ENCODE data around the gene TRIM7.

The TRIM7 gene

GRCh38 chr5:181207214-181207959, 2.4 kb upstream of the TRIM7 start:
- peak overlapping the region; percentile 79 for H3K4me2 ChIP-seq (ENCODE audit: low read length)
- peak overlapping the region; percentile 75 for H3K9ac ChIP-seq (ENCODE audit: low read depth, low read length)
- H3K36me3 ChIP-seq (ENCODE audit: insufficient read depth, low read length), result no peaks in the 10 kb centered on the region
- peaks cover 25% of the 10 kb centered on the region for H3K4me1 ChIP-seq (ENCODE audit: control insufficient read depth, insufficient read depth, low read length)
- peak overlapping the region; percentile 73 for H3K4me3 ChIP-seq (ENCODE audit: low read length)
- no peaks in the 10 kb centered on the region for H3K27me3 ChIP-seq (ENCODE audit: control insufficient read depth, insufficient read depth, low read length)
- H3K9me3 ChIP-seq (replicated peaks; ENCODE audit: low read length), result no peaks in the 10 kb centered on the region

DNA sequence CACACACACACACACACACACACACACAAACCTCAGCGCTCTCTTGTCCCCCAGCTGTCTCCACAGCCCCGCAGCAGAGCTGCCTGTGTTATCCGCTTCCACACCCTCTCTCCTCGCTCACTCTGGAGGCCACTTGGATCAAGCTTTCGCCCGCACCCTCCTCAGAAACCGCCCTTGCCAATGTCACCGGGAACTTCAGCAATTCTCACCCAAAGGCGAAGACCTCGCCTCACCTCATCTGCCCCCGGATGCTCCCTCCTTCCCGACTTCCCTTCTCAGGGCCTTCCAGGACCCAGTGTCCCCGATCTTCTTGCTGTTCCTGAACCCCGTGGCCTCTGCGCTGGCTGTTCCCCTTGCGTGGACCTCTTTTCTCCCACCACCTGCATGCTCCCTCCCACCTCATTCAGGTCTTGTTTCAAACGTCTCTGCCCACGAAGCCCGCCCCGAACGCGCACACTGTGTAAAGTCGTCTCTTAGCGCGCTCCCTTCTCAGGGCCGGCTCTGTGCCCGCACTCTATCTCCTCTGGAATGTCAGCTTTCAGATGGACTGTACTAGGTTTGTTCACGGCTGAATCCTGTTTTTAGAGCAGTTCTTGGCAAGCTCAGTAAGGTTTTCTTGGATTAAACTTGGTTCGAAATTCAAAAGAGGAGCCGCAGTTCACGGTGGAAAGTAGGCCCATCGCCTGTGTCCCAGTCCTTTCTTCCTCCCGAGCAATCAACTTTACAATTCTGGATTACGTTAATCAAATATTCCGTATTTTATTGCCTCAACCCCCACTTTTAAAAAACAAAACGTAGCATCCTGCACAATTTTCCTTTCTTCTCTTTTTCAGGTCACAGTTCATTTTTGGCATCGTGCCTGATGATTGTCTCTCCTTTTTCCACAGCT, 1.0 kb upstream of the TRIM7 start:
- peaks cover 25% of the 10 kb centered on the region for H3K4me1 ChIP-seq (ENCODE audit: control insufficient read depth, insufficient read depth, low read length)
- H3K36me3 ChIP-seq (ENCODE audit: insufficient read depth, low read length), result no peaks in the 10 kb centered on the region
- H3K9me3 ChIP-seq (replicated peaks; ENCODE audit: low read length), result no peaks in the 10 kb centered on the region
- no peak overlapping the region for H3K9ac ChIP-seq (ENCODE audit: low read depth, low read length)
- H3K4me2 ChIP-seq (ENCODE audit: low read length), result peak overlapping the region; percentile 81
- no peaks in the 10 kb centered on the region for H3K27me3 ChIP-seq (ENCODE audit: control insufficient read depth, insufficient read depth, low read length)
- peak overlapping the region; percentile 71 for H3K4me3 ChIP-seq (ENCODE audit: low read length)

DNA sequence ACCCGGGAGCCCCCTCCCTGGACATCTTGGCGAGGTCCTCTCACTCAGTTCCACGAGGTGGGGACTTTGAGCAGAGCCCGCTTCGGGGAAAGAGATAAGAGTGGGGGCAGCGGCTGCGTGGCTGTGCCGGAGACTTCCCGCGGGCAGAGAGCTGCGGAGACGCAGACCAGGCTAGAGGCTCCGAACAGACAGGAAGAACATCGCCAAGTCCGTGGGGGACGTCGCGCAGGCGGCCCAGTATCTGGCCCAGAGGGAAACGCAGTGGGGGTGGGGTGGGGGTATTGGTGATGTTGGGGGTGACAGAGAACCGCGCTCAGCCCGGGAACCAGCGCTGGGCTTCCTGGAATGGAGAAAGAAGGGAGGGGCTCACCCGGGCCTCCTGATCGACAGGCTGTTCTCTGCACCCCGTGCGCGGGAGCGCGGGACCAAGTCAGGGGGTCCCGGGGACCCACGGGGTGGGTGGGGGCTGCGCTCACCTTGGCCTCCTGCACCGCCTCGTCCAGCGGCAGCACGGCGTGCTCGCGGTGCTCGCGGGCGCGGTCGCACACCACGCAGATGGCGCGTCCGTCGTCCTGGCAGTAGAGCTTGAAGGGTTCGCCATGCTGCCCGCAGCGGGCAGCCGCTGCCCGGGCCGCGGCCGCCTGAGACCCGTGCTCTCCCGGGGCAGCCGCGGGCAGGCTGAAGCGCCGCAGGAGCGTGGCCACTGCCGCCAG, 727 bp downstream of the TRIM7 start:
- H3K4me1 ChIP-seq (ENCODE audit: control insufficient read depth, insufficient read depth, low read length), result peaks cover 25% of the 10 kb centered on the region
- no peaks in the 10 kb centered on the region for H3K36me3 ChIP-seq (ENCODE audit: insufficient read depth, low read length)
- H3K4me2 ChIP-seq (ENCODE audit: low read length), result peak overlapping the region; percentile 81
- no peaks in the 10 kb centered on the region for H3K27me3 ChIP-seq (ENCODE audit: control insufficient read depth, insufficient read depth, low read length)
- H3K4me3 ChIP-seq (ENCODE audit: low read length), result peak overlapping the region; percentile 71
- H3K9me3 ChIP-seq (replicated peaks; ENCODE audit: low read length), result no peaks in the 10 kb centered on the region
- peak overlapping the region; percentile 44 for H3K9ac ChIP-seq (ENCODE audit: low read depth, low read length)

GRCh38 chr5:181203777-181204112, 1.3 kb downstream of the TRIM7 start:
- no peaks in the 10 kb centered on the region for H3K27me3 ChIP-seq (ENCODE audit: control insufficient read depth, insufficient read depth, low read length)
- peak overlapping the region; percentile 81 for H3K4me2 ChIP-seq (ENCODE audit: low read length)
- peaks cover 25% of the 10 kb centered on the region for H3K4me1 ChIP-seq (ENCODE audit: control insufficient read depth, insufficient read depth, low read length)
- peak overlapping the region; percentile 30 for H3K9ac ChIP-seq (ENCODE audit: low read depth, low read length)
- peak overlapping the region; percentile 71 for H3K4me3 ChIP-seq (ENCODE audit: low read length)
- H3K9me3 ChIP-seq (replicated peaks; ENCODE audit: low read length), result no peaks in the 10 kb centered on the region
- H3K36me3 ChIP-seq (ENCODE audit: insufficient read depth, low read length), result no peaks in the 10 kb centered on the region

DNA sequence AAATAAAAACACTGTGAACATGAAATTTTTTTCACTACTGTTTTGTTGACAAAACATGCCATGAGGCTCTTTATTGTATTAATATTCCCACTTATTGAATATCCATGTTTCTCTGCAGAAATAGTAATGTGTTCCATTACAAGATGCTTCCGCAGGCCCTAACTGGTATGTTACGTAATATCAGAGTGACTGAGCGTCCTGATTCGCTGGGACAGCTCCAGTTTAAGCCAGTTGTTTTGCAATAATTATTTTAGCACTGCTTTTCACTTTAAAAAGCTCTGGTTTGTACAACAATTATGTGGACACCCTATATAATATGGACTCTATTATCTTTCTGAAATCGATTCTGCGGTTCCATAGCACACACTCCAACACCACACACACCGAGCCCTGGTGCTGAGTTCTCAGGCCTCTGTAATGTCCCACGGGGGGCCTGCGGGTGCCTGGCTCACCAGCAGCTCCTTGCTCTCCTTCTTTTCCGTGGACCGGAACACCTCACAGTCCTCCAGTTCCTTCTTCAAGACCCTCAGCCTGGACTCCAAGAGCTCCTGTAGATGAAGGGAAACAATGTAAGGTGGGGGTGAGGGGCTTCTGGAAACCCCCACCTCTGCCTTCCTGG, 1.8 kb downstream of the TRIM7 start:
- Histone ChIP-seq H3K36me3 (ENCODE audit: insufficient read depth, low read length) (no peaks in the 10 kb centered on the region), H3K4me1 (ENCODE audit: control insufficient read depth, insufficient read depth, low read length) (peaks cover 25% of the 10 kb centered on the region), H3K9ac (ENCODE audit: low read depth, low read length) (no peak overlapping the region), H3K4me2 (ENCODE audit: low read length) (peak overlapping the region; percentile 81), H3K4me3 (ENCODE audit: low read length) (no peak overlapping the region), H3K27me3 (ENCODE audit: control insufficient read depth, insufficient read depth, low read length) (no peaks in the 10 kb centered on the region), H3K9me3 (replicated peaks; ENCODE audit: low read length) (no peaks in the 10 kb centered on the region)

DNA sequence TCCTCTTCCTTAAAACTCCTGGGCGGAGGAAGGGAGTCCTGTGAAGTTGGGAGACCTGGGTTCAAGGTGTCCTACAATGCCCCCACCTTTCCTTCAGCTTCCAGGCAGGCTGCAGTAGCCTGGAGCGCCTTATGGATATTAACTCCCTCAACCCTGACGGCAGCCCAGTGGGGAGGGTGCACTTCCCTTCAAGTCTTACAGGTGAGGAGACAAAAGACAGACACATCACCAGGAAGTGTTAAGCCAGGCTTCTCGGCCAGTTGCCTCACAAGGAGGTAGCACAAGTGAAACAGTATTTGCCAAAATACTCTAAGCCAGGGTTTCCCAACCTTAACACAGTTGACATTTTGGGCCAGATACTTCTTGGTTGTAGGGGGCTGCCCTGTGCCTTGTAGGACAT, 4.2 kb downstream of the TRIM7 start:
- peaks cover 17% of the 10 kb centered on the region for H3K4me1 ChIP-seq (ENCODE audit: control insufficient read depth, insufficient read depth, low read length)
- H3K27me3 ChIP-seq (ENCODE audit: control insufficient read depth, insufficient read depth, low read length), result no peaks in the 10 kb centered on the region
- H3K36me3 ChIP-seq (ENCODE audit: insufficient read depth, low read length), result no peaks in the 10 kb centered on the region
- H3K4me3 ChIP-seq (ENCODE audit: low read length), result no peak overlapping the region
- H3K9me3 ChIP-seq (replicated peaks; ENCODE audit: low read length), result no peaks in the 10 kb centered on the region
- no peak overlapping the region for H3K9ac ChIP-seq (ENCODE audit: low read depth, low read length)
- no peak overlapping the region for H3K4me2 ChIP-seq (ENCODE audit: low read length)

GRCh38 chr5:181199881-181200638, 4.9 kb downstream of the TRIM7 start:
- Histone ChIP-seq H3K36me3 (ENCODE audit: insufficient read depth, low read length) (no peaks in the 10 kb centered on the region), H3K4me2 (ENCODE audit: low read length) (no peak overlapping the region), H3K4me1 (ENCODE audit: control insufficient read depth, insufficient read depth, low read length) (peaks cover 11% of the 10 kb centered on the region), H3K4me3 (ENCODE audit: low read length) (no peak overlapping the region), H3K9ac (ENCODE audit: low read depth, low read length) (no peak overlapping the region), H3K9me3 (replicated peaks; ENCODE audit: low read length) (no peaks in the 10 kb centered on the region), H3K27me3 (ENCODE audit: control insufficient read depth, insufficient read depth, low read length) (no peaks in the 10 kb centered on the region)

DNA sequence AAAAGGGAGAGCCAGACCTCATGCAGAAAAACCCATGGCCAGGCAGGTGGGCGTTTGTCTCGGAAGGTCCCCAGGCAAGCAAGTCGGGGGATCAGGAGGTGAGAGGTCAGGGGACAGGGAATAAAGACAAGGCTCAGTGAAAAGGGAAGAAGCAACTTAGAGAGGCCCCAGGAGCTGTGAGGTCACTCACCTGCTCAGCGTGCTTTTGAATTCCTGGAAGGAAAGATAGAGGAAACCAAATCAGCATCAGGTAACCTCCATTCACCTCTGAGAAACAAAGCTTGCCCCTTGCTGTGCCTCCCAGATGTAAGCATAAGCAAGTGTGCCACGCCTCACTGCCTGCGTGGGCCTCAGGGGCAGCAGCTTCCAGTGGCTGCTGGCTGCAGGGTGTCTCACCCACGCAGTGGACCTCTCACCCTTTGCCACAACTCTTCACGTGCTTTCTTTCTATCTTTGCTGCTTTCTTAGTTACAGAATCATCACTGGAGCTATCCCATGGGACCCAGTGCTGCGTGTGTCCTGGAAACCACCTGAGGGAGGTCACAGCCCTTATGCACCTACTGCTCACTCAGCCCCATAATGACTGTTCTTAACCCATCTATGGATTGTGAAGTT, 6.0 kb downstream of the TRIM7 start:
- no peaks in the 10 kb centered on the region for H3K27me3 ChIP-seq (ENCODE audit: control insufficient read depth, insufficient read depth, low read length)
- no peaks in the 10 kb centered on the region for H3K9me3 ChIP-seq (replicated peaks; ENCODE audit: low read length)
- H3K4me3 ChIP-seq (ENCODE audit: low read length), result no peak overlapping the region
- no peaks in the 10 kb centered on the region for H3K36me3 ChIP-seq (ENCODE audit: insufficient read depth, low read length)
- H3K9ac ChIP-seq (ENCODE audit: low read depth, low read length), result no peak overlapping the region
- H3K4me1 ChIP-seq (ENCODE audit: control insufficient read depth, insufficient read depth, low read length), result peaks cover 8% of the 10 kb centered on the region
- no peak overlapping the region for H3K4me2 ChIP-seq (ENCODE audit: low read length)

DNA sequence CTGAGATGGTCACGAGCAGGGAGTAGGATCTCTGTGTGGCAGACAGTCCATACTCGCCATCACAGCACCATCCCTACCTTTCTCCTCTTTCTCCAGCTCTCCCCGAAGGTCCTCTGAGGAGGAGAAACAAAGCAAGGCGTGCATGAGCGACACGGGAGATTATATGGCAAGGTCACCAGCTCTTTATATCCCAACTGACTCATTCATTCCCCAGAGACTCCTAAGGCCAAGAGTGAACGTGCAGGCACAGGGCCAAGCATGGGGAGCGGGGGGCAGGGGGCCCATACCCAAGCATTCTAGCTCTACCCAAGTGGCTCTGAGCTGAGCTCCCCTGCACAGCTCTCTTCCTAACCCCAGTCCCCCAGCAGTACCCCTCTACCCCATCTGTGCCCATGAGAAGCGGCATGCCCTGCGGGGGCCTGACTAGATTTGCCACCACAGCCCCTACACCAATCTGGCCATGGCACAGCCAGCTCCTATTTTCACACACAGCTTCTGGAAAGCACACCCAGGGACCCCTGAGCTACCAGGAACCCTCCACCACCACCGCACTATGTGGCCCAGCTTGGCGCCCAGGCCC, 6.8 kb downstream of the TRIM7 start:
- Histone ChIP-seq H3K36me3 (ENCODE audit: insufficient read depth, low read length) (no peaks in the 10 kb centered on the region), H3K9me3 (replicated peaks; ENCODE audit: low read length) (no peaks in the 10 kb centered on the region), H3K9ac (ENCODE audit: low read depth, low read length) (no peak overlapping the region), H3K4me1 (ENCODE audit: control insufficient read depth, insufficient read depth, low read length) (no peaks in the 10 kb centered on the region), H3K27me3 (ENCODE audit: control insufficient read depth, insufficient read depth, low read length) (no peaks in the 10 kb centered on the region), H3K4me2 (ENCODE audit: low read length) (no peak overlapping the region), H3K4me3 (ENCODE audit: low read length) (no peak overlapping the region)

- Histone ChIP-seq H3K4me1 (ENCODE audit: control insufficient read depth, insufficient read depth, low read length) (peaks cover 4% of the 10 kb centered on the region), H3K36me3 (ENCODE audit: insufficient read depth, low read length) (no peaks in the 10 kb centered on the region)
Observed at GRCh38 chr5:181197326-181197951, 7.6 kb downstream of the TRIM7 start.

More at GRCh38 chr5:181197326-181197951, 7.6 kb downstream of the TRIM7 start:
- H3K9me3 ChIP-seq (replicated peaks; ENCODE audit: low read length), result no peaks in the 10 kb centered on the region
- H3K27me3 ChIP-seq (ENCODE audit: control insufficient read depth, insufficient read depth, low read length), result no peaks in the 10 kb centered on the region
- H3K9ac ChIP-seq (ENCODE audit: low read depth, low read length), result no peak overlapping the region
- no peak overlapping the region for H3K4me2 ChIP-seq (ENCODE audit: low read length)
- H3K4me3 ChIP-seq (ENCODE audit: low read length), result no peak overlapping the region
